IMR-90 (cell line): Measurements from ENCODE around the gene CHI3L1. TPM values are rescaled to one million over a fixed set of nuclear protein-coding genes. Genes with fewer than 3 reads are reported as not detected.

ENCODE experiments used
- ATAC-seq: fragments of 200-7000 bp; cut with Tn5 transposase; 2 replicates; pipeline ENCODE4 v1.9.1; 2020; ENCODE audit warnings: low read depth, mild to moderate bottlenecking, moderate library complexity
- BruUV-seq: library from RNA; stranded (reverse); fragments of 400-500 nt; replicated peaks from 2 replicates; lab custom pipeline; 2021; lab: Mats Ljungman, UMichigan
- CTCF ChIA-PET: fragments of 300-600 bp; formaldehyde crosslinking; extraction: SDS; loops from one replicate; lab custom pipeline; 2021; ENCODE audit warnings: antibody characterized with exemption; lab: Yijun Ruan, JAX
- POLR2A ChIA-PET: fragments of 300-600 bp; sonication (Branson Sonifier 250); formaldehyde crosslinking; loops from one replicate; lab custom pipeline; 2022; ENCODE audit warnings: antibody characterized with exemption; ENCODE audit not compliant: unreplicated experiment; lab: Charles Lee
- DNase-seq: peaks from one replicate; pipeline ENCODE4 v3.0.0; 2013
- H2AFZ ChIP-seq: replicated peaks from 2 replicates; pipeline ENCODE3; 2013; ENCODE audit warnings: low read length, mild to moderate bottlenecking; ENCODE audit not compliant: poor library complexity
- H2AK5ac ChIP-seq: 2 replicates; pipeline ENCODE4 v1.6.1; 2013; ENCODE audit warnings: low read depth, low read length, inconsistent platforms
- H2AK9ac ChIP-seq: replicated peaks from 2 replicates; pipeline ENCODE3; 2013; ENCODE audit warnings: mild to moderate bottlenecking, low read depth, low read length, moderate library complexity; ENCODE audit not compliant: poor library complexity
- H2BK120ac ChIP-seq: 2 replicates; pipeline ENCODE4 v1.6.1; 2013; ENCODE audit warnings: low read depth, low read length, inconsistent platforms
- H2BK15ac ChIP-seq: 3 replicates; pipeline ENCODE4 v1.6.1; 2013; ENCODE audit warnings: low read depth, low read length, inconsistent platforms
- H2BK20ac ChIP-seq: 2 replicates; pipeline ENCODE4 v1.6.1; 2013; ENCODE audit warnings: low read depth, mild to moderate bottlenecking, inconsistent platforms, low read length, moderate library complexity
- H2BK5ac ChIP-seq: 2 replicates; pipeline ENCODE4 v1.6.1; 2013; ENCODE audit warnings: mild to moderate bottlenecking, low read depth, low read length, inconsistent platforms; ENCODE audit not compliant: poor library complexity, severe bottlenecking
- H3K14ac ChIP-seq: replicated peaks from 2 replicates; pipeline ENCODE4 v1.6.1; 2013; ENCODE audit warnings: low read depth, low read length, inconsistent platforms
- H3K18ac ChIP-seq: 2 replicates; pipeline ENCODE4 v1.6.1; 2013; ENCODE audit warnings: low read depth, low read length, control low read depth
- H3K23ac ChIP-seq: 2 replicates; pipeline ENCODE4 v1.6.1; 2013; ENCODE audit warnings: low read depth, low read length, inconsistent platforms
- H3K27ac ChIP-seq: 2 replicates; pipeline ENCODE4 v1.5.1; 2013; ENCODE audit warnings: mild to moderate bottlenecking, control low read depth, low read length; ENCODE audit not compliant: insufficient read depth
- H3K27me3 ChIP-seq: 2 replicates; pipeline ENCODE4 v1.6.1; 2013; ENCODE audit warnings: low read length; ENCODE audit not compliant: control insufficient read depth, insufficient read depth
- H3K36me3 ChIP-seq: 2 replicates; pipeline ENCODE4 v1.6.1; 2013; ENCODE audit warnings: low read length, mixed read lengths; ENCODE audit not compliant: control insufficient read depth, insufficient read depth
- H3K4ac ChIP-seq: 2 replicates; pipeline ENCODE4 v1.6.1; 2013; ENCODE audit warnings: low read depth, low read length, inconsistent platforms
- H3K4me1 ChIP-seq: 2 replicates; pipeline ENCODE4 v1.6.1; 2013; ENCODE audit warnings: low read length, mixed read lengths; ENCODE audit not compliant: control insufficient read depth, insufficient read depth
- H3K4me2 ChIP-seq: 2 replicates; pipeline ENCODE4 v1.6.1; 2013; ENCODE audit warnings: low read depth, mild to moderate bottlenecking, control low read depth, low read length, moderate library complexity
- H3K4me3 ChIP-seq: 2 replicates; pipeline ENCODE4 v1.5.1; 2013; ENCODE audit warnings: low read depth, mild to moderate bottlenecking, control low read depth, low read length, moderate library complexity; ENCODE audit not compliant: insufficient read depth
- H3K56ac ChIP-seq: 2 replicates; pipeline ENCODE4 v1.6.1; 2013; ENCODE audit warnings: low read length, inconsistent platforms; ENCODE audit not compliant: insufficient read depth; ENCODE audit errors: extremely low read depth
- H3K79me1 ChIP-seq, 2 experiments: 2 replicates each; pipeline ENCODE4 v1.6.1; 2013; ENCODE audit warnings: low read length in 2 of 2, inconsistent platforms in 1 of 2, low read depth in 1 of 2
- H3K9ac ChIP-seq: 2 replicates; pipeline ENCODE4 v1.6.1; 2013; ENCODE audit warnings: low read depth, low read length, control low read depth
- H3K9me1 ChIP-seq: 2 replicates; pipeline ENCODE4 v1.6.1; 2013; ENCODE audit warnings: low read length, inconsistent platforms; ENCODE audit not compliant: insufficient read depth
- H3K9me3 ChIP-seq: 2 replicates; pipeline ENCODE4 v1.6.1; 2013; ENCODE audit warnings: low read length; ENCODE audit not compliant: control insufficient read depth, insufficient read depth
- H4K20me1 ChIP-seq: 2 replicates; pipeline ENCODE4 v1.6.1; 2013; ENCODE audit warnings: low read length, inconsistent platforms; ENCODE audit not compliant: insufficient read depth
- H4K5ac ChIP-seq: 2 replicates; pipeline ENCODE4 v1.6.1; 2013; ENCODE audit warnings: mild to moderate bottlenecking, low read depth, low read length, control low read depth
- H4K8ac ChIP-seq, 2 experiments: 2 replicates each; pipeline ENCODE4 v1.6.1; 2013; ENCODE audit warnings: low read depth in 2 of 2, low read length in 2 of 2, control low read depth in 1 of 2, inconsistent platforms in 1 of 2
- H4K91ac ChIP-seq: 2 replicates; pipeline ENCODE4 v1.6.1; 2013; ENCODE audit warnings: low read depth, low read length, inconsistent platforms; ENCODE audit not compliant: insufficient read depth
- BHLHE40 ChIP-seq: fragments of 150-350 bp; IDR thresholded peaks from 2 replicates; pipeline ENCODE4 v1.6.1; 2016; ENCODE audit warnings: mild to moderate bottlenecking, low read depth, low read length
- FOS ChIP-seq: fragments of 150-350 bp; IDR thresholded peaks from 2 replicates; pipeline ENCODE4 v1.6.1; 2016; ENCODE audit warnings: low read depth, low read length
- MAFK ChIP-seq: IDR thresholded peaks from 2 replicates; pipeline ENCODE4 v1.6.1; 2012; ENCODE audit warnings: low read depth, low read length, improper control_type of control experiment
- POLR2A ChIP-seq: IDR thresholded peaks from 2 replicates; pipeline ENCODE4 v1.6.1; 2012; ENCODE audit warnings: mild to moderate bottlenecking, low read depth, low read length
- RFX5 ChIP-seq: IDR thresholded peaks from 2 replicates; pipeline ENCODE4 v1.8.0; 2012; ENCODE audit warnings: low read depth, mild to moderate bottlenecking, low read length, moderate library complexity
- SMC3 ChIP-seq: fragments of 150-350 bp; IDR thresholded peaks from 2 replicates; pipeline ENCODE4 v1.6.1; 2016; ENCODE audit warnings: low read depth, mild to moderate bottlenecking, antibody characterized with exemption, low read length, moderate library complexity
- WGBS, 2 experiments: methylation state at CpG; one replicate each; pipeline versions ENCODE4 v1.1.5 to v1.1.7; 2013; ENCODE audit warnings: missing lambda C conversion rate in 2 of 2; ENCODE audit not compliant: insufficient read length in 1 of 2; ENCODE audit errors: extremely low coverage in 2 of 2; 5-methylcytosine and 5-hydroxymethylcytosine counted together
- dilution Hi-C: fragments of 300-500 bp; cut with HindIII; formaldehyde crosslinking; loops from one replicate; pipeline ENCODE4 v1.14.3; 2018; ENCODE audit warnings: low sequenced_read_pairs; ENCODE audit not compliant: unreplicated experiment
- in situ Hi-C: fragments of 300-500 bp; cut with MboI; formaldehyde crosslinking; loops from 3 replicates; pipeline ENCODE4 v1.14.3; 2019; ENCODE audit warnings: low sequenced_read_pairs, inconsistent platforms, mixed read lengths
- intact Hi-C: fragments of 100-400 bp; cut with micrococcal nuclease; formaldehyde crosslinking; loops from 2 replicates; pipeline ENCODE4 v1.10.0; 2022
- polyA plus RNA-seq, 3 experiments: library from polyadenylated mRNA; depleted of rRNA; stranded (reverse); fragments of >200 nt; gene quantifications; 2 replicates each; pipeline ENCODE4 v1.2.3, GENCODE V29; 2012; ENCODE audit warnings: low replicate concordance in 1 of 3
- total RNA-seq: library from RNA; depleted of rRNA; stranded (reverse); fragments of >200 nt; gene quantifications from 2 replicates; pipeline ENCODE4 v1.2.3, GENCODE V29; 2012
- TF ChIP-seq, protein P1 (sequence below): fragments of 150-350 bp; IDR thresholded peaks from 2 replicates; pipeline ENCODE4 v1.6.1; 2016; ENCODE audit warnings: low read depth, mild to moderate bottlenecking, low read length, moderate library complexity, borderline replicate concordance
- TF ChIP-seq, protein P2 (sequence below): fragments of 150-350 bp; IDR thresholded peaks from 2 replicates; pipeline ENCODE4 v1.6.1; 2017; ENCODE audit warnings: mild to moderate bottlenecking, antibody characterized with exemption, low read length, low read depth

CHI3L1 gene
- total and polyA plus RNA-seq, 2 of the 4 experiments (the other 2 are of a cell fraction) = 0.17 TPM; not detected in 1

DNA sequence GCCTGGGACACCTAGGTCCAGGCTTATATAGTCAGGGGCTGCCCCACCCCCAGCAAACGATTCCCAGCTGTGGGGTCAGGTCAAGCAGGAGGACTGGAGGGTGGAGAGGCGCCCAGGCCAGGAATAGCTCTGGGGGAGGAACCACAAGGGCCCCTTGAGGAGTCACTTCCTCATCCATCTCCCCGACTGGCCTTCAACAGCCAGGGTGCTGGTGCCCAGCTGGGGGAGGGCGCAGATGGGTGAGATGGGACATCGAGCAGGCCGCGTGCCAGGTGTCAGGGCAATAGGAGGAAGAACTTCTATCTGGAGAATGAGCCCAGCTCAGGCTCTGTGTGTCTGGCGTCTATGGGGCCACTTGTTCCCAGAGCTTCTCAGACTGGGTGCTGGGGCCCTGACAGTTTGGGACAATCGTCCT is 10.7 kb downstream of the CHI3L1 start:
- Histone ChIP-seq H3K18ac (no peak overlapping the region; the same call in 1 of the 2 replicates), H2BK15ac (no peak overlapping the region), H3K4me1 (peaks cover 22% of the 10 kb centered on the region), H3K14ac (no peak overlapping the region), H4K91ac (no peak overlapping the region), H4K5ac (no peak overlapping the region), H4K8ac (no peak overlapping the region), H3K4ac (no peak overlapping the region), H3K56ac (no peak overlapping the region), H3K36me3 (no peaks in the 10 kb centered on the region), H3K4me2 (no peak overlapping the region), H2AFZ (no peak overlapping the region), H3K27me3 (no peaks in the 10 kb centered on the region; the same call in 1 of the 2 replicates), H3K27ac (no peak overlapping the region), H3K9me1 (peaks cover 15% of the 10 kb centered on the region; the same call in 1 of the 2 replicates), H2AK9ac (no peak overlapping the region), H3K9ac (no peak overlapping the region), H3K4me3 (no peak overlapping the region), H2BK5ac (no peak overlapping the region), H3K9me3 (no peaks in the 10 kb centered on the region), H3K23ac (no peak overlapping the region), H2BK120ac (no peak overlapping the region), H3K79me1 (no peaks in the 10 kb centered on the region), H4K20me1 (no peaks in the 10 kb centered on the region), H2AK5ac (no peak overlapping the region), H2BK20ac (no peak overlapping the region)
- ChIA-PET POLR2A (no interaction called here), CTCF (no interaction called here)
- ATAC-seq (no peak), DNase-seq (no peak)
- no peak for TF ChIP-seq POLR2A
- TF ChIP-seq, protein P1, sequence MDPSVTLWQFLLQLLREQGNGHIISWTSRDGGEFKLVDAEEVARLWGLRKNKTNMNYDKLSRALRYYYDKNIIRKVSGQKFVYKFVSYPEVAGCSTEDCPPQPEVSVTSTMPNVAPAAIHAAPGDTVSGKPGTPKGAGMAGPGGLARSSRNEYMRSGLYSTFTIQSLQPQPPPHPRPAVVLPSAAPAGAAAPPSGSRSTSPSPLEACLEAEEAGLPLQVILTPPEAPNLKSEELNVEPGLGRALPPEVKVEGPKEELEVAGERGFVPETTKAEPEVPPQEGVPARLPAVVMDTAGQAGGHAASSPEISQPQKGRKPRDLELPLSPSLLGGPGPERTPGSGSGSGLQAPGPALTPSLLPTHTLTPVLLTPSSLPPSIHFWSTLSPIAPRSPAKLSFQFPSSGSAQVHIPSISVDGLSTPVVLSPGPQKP = no peak
- TF ChIP-seq FOS = no peak
- TF ChIP-seq, protein P2, sequence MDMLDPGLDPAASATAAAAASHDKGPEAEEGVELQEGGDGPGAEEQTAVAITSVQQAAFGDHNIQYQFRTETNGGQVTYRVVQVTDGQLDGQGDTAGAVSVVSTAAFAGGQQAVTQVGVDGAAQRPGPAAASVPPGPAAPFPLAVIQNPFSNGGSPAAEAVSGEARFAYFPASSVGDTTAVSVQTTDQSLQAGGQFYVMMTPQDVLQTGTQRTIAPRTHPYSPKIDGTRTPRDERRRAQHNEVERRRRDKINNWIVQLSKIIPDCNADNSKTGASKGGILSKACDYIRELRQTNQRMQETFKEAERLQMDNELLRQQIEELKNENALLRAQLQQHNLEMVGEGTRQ = no peak
- no peak for TF ChIP-seq MAFK
- no peak for TF ChIP-seq RFX5
- TF ChIP-seq BHLHE40 = no peak
- no peak for TF ChIP-seq SMC3
- dilution Hi-C loops (no loop called here), intact Hi-C loops (no loop called here), in situ Hi-C loops (no loop called here)
- BruUV-seq = no TSS peak
- no CpG with 5 or more reads among the region's 9 CpGs for WGBS, 2 experiments
